HepG2 (cell line): ENCODE results near the gene C3orf18. TPM values are rescaled to one million over a fixed set of nuclear protein-coding genes. Genes with fewer than 3 reads are reported as not detected.

Experiments
- AHDC1 ChIP-seq: sonication (generic); formaldehyde crosslinking; IDR thresholded peaks from 2 replicates; pipeline ENCODE4 v1.5.1; 2020; ENCODE audit warnings: mild to moderate bottlenecking, missing genetic modification reagents, borderline replicate concordance
- ATM ChIP-seq: fragments of 450-650 bp; IDR thresholded peaks from 2 replicates; pipeline ENCODE4 v1.7.1; 2017; ENCODE audit warnings: mild to moderate bottlenecking, borderline replicate concordance
- CREB1 ChIP-seq, 2 experiments: fragments of 450-650 bp in 1 of 2; IDR thresholded peaks; 2 replicates each; pipeline ENCODE4 v1.6.1; 2016 to 2017; ENCODE audit warnings: control low read depth in 1 of 2, mild to moderate bottlenecking in 1 of 2, missing compliant biosample characterization in 1 of 2, missing genetic modification characterization in 1 of 2
- CSRNP1 ChIP-seq: sonication (generic); formaldehyde crosslinking; IDR thresholded peaks from 2 replicates; pipeline ENCODE4 v1.8.1; 2023; ENCODE audit warnings: mild to moderate bottlenecking, missing genetic modification reagents
- FOSL1 ChIP-seq: sonication (generic); formaldehyde crosslinking; IDR thresholded peaks from 2 replicates; pipeline ENCODE4 v1.9.0; 2021; ENCODE audit warnings: missing genetic modification reagents, borderline replicate concordance
- FOXO4 ChIP-seq: sonication (generic); formaldehyde crosslinking; conservative IDR thresholded peaks from 2 replicates; pipeline ENCODE4 v1.8.1; 2023; ENCODE audit warnings: missing genetic modification reagents
- GATA4 ChIP-seq: sonication (generic); IDR thresholded peaks from 2 replicates; pipeline ENCODE4 v1.6.1; 2016; ENCODE audit warnings: antibody characterized with exemption, low read depth, borderline replicate concordance
- MED13 ChIP-seq: sonication (generic); formaldehyde crosslinking; IDR thresholded peaks from 2 replicates; pipeline ENCODE4 v1.5.0; 2020; ENCODE audit warnings: missing genetic modification reagents
- NCOA1 ChIP-seq: sonication (generic); formaldehyde crosslinking; IDR thresholded peaks from 2 replicates; pipeline ENCODE4 v1.9.0; 2021; ENCODE audit warnings: missing genetic modification reagents
- NCOA2 ChIP-seq: sonication (generic); formaldehyde crosslinking; IDR thresholded peaks from 2 replicates; pipeline ENCODE4 v1.8.0; 2022; ENCODE audit warnings: inconsistent platforms
- NCOR1 ChIP-seq: fragments of 200-600 bp; sonication (generic); IDR thresholded peaks from 2 replicates; pipeline ENCODE4 v1.7.0; 2017; ENCODE audit warnings: antibody characterized with exemption, low read length, borderline replicate concordance
- NFKB2 ChIP-seq: sonication (generic); formaldehyde crosslinking; IDR thresholded peaks from 2 replicates; pipeline ENCODE4 v1.4.0; 2020; ENCODE audit warnings: missing genetic modification reagents, borderline replicate concordance
- ONECUT2 ChIP-seq: sonication (generic); formaldehyde crosslinking; IDR thresholded peaks from 2 replicates; pipeline ENCODE4 v1.4.0; 2020; ENCODE audit warnings: missing genetic modification reagents
- PHB2 ChIP-seq: fragments of 450-650 bp; IDR thresholded peaks from 2 replicates; pipeline ENCODE4 v1.6.1; 2018; ENCODE audit not compliant: partially characterized antibody
- RFXANK ChIP-seq: IDR thresholded peaks from 2 replicates; pipeline ENCODE4 v1.6.1; 2016
- ZC3H4 ChIP-seq: sonication (generic); formaldehyde crosslinking; IDR thresholded peaks from 2 replicates; pipeline ENCODE4 v1.4.0; 2020; ENCODE audit warnings: missing genetic modification reagents, borderline replicate concordance
- ZFY ChIP-seq: sonication (generic); formaldehyde crosslinking; IDR thresholded peaks from 2 replicates; pipeline ENCODE4 v1.4.0; 2020; ENCODE audit warnings: missing genetic modification reagents
- ZNF121 ChIP-seq: sonication (generic); formaldehyde crosslinking; IDR thresholded peaks from 2 replicates; pipeline ENCODE4 v1.5.0; 2020; ENCODE audit warnings: mild to moderate bottlenecking, missing genetic modification reagents
- ZNF296 ChIP-seq: sonication (generic); formaldehyde crosslinking; conservative IDR thresholded peaks from 2 replicates; pipeline ENCODE4 v1.5.0; 2020; ENCODE audit warnings: mild to moderate bottlenecking, missing genetic modification reagents
- ZNF354B ChIP-seq: sonication (generic); formaldehyde crosslinking; IDR thresholded peaks from 2 replicates; pipeline ENCODE4 v1.8.0; 2022; ENCODE audit warnings: mild to moderate bottlenecking, missing genetic modification reagents
- polyA plus RNA-seq, 8 experiments: library from polyadenylated mRNA; depleted of rRNA in 3 of 8; stranded (reverse) in 7 of 8; unstranded in 1 of 8; fragments of >200 nt; fragmentation: Illumina TruSeq in 4 of 8; extraction: Trizol in 4 of 8; gene quantifications; 2 replicates each; pipeline versions ENCODE4 v1.2.1 to v1.2.3, GENCODE V29; 2011 to 2016; ENCODE audit warnings: low read depth in 4 of 8, missing spikeins in 1 of 8, mixed read lengths in 1 of 8; ENCODE audit not compliant: insufficient read depth in 1 of 8
- total RNA-seq, 5 experiments: library from RNA; depleted of rRNA; stranded (reverse); fragments of >200 nt; fragmentation: Illumina TruSeq; extraction: Trizol; gene quantifications; 2 replicates each; pipeline ENCODE4 v1.2.3, GENCODE V29; 2016; ENCODE audit warnings: low read depth in 1 of 5

Gene C3orf18
- total and polyA plus RNA-seq, 2 of the 13 experiments (the other 11 are each of a cell fraction or from before 2014, with no cell fraction given), result 1.6 to 4.8 TPM

- TF ChIP-seq NCOR1, result peak; percentile 86
- no peak for TF ChIP-seq NCOA1 (CRISPR knock-in tag)
- TF ChIP-seq ZNF296 (CRISPR knock-in tag), result peak; percentile 39; the same call in 1 of the 2 replicates
- 0 out of 2 replicates have a peak, but pooled peaks have one; percentile 46 for TF ChIP-seq MED13 (CRISPR knock-in tag)
- no peak for TF ChIP-seq RFXANK
- TF ChIP-seq FOXO4 (CRISPR knock-in tag), result no peak
- TF ChIP-seq GATA4, result peak; percentile 45; the same call in 1 of the 2 replicates
- TF ChIP-seq ZC3H4, result no peak
- TF ChIP-seq CREB1 (IDR thresholded peaks at IDR 0.05), result no peak
- peak; percentile 66 for TF ChIP-seq CREB1 (CRISPR knock-in tag; IDR thresholded peaks at IDR 0.05)
- TF ChIP-seq ONECUT2 (CRISPR knock-in tag), result no peak
- no peak for TF ChIP-seq PHB2
- TF ChIP-seq AHDC1 (CRISPR knock-in tag), result peak; percentile 65; the same call in 1 of the 2 replicates
- TF ChIP-seq ZNF354B (CRISPR knock-in tag), result no peak
- TF ChIP-seq ATM, result no peak
- 0 out of 2 replicates have a peak, but pooled peaks have one; percentile 15 for TF ChIP-seq ZNF121 (CRISPR knock-in tag)
- no peak for TF ChIP-seq ZFY (CRISPR knock-in tag)
- no peak for TF ChIP-seq FOSL1 (CRISPR knock-in tag)
- TF ChIP-seq NCOA2 (CRISPR knock-in tag), result peak; percentile 79
- 0 out of 2 replicates have a peak, but pooled peaks have one; percentile 2 for TF ChIP-seq NFKB2 (CRISPR knock-in tag)
- no peak for TF ChIP-seq CSRNP1 (CRISPR knock-in tag)
These were observed 21.3 kb upstream of the C3orf18 start (continued) for GRCh38 chr3:50588759-50589433.
